Measurements from ENCODE around the gene RFFL. TPM values are rescaled to one million over a fixed set of nuclear protein-coding genes. Genes with fewer than 3 reads are reported as not detected.
A peak's percentile ranks its signal among the peaks of the same experiment; 100 is the strongest.

RFFL gene
- total RNA-seq, 1 experiment from 2014 or later: 29.2 TPM

- Mint-ChIP-seq H3K27ac (ENCODE audit: unreplicated experiment) (no peak overlapping the region), H3K36me3 (ENCODE audit: insufficient read depth, unreplicated experiment) (peaks cover 3% of the 10 kb centered on the region), H3K9me3 (ENCODE audit: low read depth, unreplicated experiment) (no peaks in the 10 kb centered on the region), H3K27me3 (ENCODE audit: unreplicated experiment) (peaks cover 12% of the 10 kb centered on the region), H3K4me3 (ENCODE audit: low read depth, unreplicated experiment) (no peak overlapping the region), H3K4me1 (ENCODE audit: low read depth, unreplicated experiment) (peaks cover 9% of the 10 kb centered on the region)
- CTCF ChIA-PET: interaction anchor here (1.0 kb wide), 1 partner anchor 25 kb away, joined by 3 read pairs; no protein-coding TSS in a partner anchor
- DNase-seq: no peak
- intact Hi-C loops (cut with micrococcal nuclease; ENCODE audit: unreplicated experiment): no loop called here
- TF ChIP-seq, protein P1, sequence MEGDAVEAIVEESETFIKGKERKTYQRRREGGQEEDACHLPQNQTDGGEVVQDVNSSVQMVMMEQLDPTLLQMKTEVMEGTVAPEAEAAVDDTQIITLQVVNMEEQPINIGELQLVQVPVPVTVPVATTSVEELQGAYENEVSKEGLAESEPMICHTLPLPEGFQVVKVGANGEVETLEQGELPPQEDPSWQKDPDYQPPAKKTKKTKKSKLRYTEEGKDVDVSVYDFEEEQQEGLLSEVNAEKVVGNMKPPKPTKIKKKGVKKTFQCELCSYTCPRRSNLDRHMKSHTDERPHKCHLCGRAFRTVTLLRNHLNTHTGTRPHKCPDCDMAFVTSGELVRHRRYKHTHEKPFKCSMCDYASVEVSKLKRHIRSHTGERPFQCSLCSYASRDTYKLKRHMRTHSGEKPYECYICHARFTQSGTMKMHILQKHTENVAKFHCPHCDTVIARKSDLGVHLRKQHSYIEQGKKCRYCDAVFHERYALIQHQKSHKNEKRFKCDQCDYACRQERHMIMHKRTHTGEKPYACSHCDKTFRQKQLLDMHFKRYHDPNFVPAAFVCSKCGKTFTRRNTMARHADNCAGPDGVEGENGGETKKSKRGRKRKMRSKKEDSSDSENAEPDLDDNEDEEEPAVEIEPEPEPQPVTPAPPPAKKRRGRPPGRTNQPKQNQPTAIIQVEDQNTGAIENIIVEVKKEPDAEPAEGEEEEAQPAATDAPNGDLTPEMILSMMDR (IDR thresholded peaks at IDR 0.05; ENCODE audit: unreplicated experiment): no peak
- BruUV-seq (replicated peaks): no TSS peak
Measured at GRCh38 chr17:34974794-34975785, 88.4 kb downstream of the RFFL start.

GRCh38 chr17:34974179-34974578, 89.3 kb downstream of the RFFL start:
- Mint-ChIP-seq H3K4me3 (ENCODE audit: low read depth, unreplicated experiment) (no peak overlapping the region), H3K36me3 (ENCODE audit: insufficient read depth, unreplicated experiment) (no peaks in the 10 kb centered on the region), H3K27me3 (ENCODE audit: unreplicated experiment) (peaks cover 12% of the 10 kb centered on the region), H3K4me1 (ENCODE audit: low read depth, unreplicated experiment) (peaks cover under 1% of the 10 kb centered on the region), H3K27ac (ENCODE audit: unreplicated experiment) (no peak overlapping the region), H3K9me3 (ENCODE audit: low read depth, unreplicated experiment) (no peaks in the 10 kb centered on the region)
- CTCF ChIA-PET: interaction anchor here (1.0 kb wide), 1 partner anchor 25 kb away, joined by 3 read pairs; no protein-coding TSS in a partner anchor
- DNase-seq: no peak
- TF ChIP-seq, protein P1 (IDR thresholded peaks at IDR 0.05; ENCODE audit: unreplicated experiment): no peak
- intact Hi-C loops (cut with micrococcal nuclease; ENCODE audit: unreplicated experiment): no loop called here
- BruUV-seq (replicated peaks): no TSS peak

DNA sequence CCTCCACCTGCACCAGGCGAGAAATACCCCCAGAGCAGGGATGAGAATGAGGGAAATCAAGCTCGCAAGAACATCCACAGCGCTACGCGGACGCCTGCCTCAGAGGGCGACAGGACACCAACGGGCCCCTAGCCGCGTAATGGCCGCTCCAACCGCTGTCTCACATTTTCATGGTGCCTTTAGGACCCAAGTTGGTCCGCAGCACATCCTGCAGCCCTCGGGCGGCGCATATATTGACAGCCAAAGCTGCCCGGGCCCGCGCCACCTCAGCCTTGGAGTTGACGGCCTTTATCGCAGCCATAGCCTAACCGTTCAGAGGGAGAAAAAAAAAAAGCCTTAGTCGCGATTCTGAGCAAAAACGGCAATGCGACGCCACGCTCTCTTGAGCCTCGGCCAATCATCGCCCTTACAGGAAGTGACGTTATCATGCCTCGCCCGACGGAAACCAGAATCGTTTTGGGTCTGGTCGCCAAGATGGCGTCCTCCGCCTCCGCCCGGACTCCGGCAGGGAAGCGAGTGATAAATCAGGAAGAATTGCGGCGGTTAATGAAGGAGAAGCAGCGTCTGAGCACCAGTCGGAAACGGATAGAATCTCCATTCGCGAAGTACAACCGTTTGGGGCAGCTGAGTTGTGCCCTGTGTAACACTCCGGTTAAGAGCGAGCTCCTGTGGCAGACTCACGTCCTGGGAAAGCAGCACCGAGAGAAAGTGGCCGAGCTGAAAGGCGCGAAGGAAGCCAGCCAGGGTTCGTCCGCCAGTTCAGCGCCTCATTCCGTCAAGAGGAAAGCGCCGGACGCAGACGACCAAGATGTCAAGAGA, 102.2 kb downstream of the RFFL start, which contains the start of the genes CCT6B and ZNF830:
Gene CCT6B (minus strand): TSS at position 368 of the 819 bp plus-strand sequence. CDS start 67 bp downstream, at position 301.
Gene ZNF830 (plus strand): TSS at position 448 of the 819 bp plus-strand sequence. CDS start 27 bp downstream, at position 475.
- CTCF ChIA-PET: interaction anchor here (0.6 to 0.7 kb wide), 2 partner anchors 57 to 465 kb away, joined by 3 read pairs; no protein-coding TSS in a partner anchor
- H3K27ac Mint-ChIP-seq (ENCODE audit: unreplicated experiment): peak within 1 kb of the TSS; percentile 100
- TF ChIP-seq, protein P1 (IDR thresholded peaks at IDR 0.05; ENCODE audit: unreplicated experiment): no peak
- BruUV-seq (replicated peaks): TSS peak; percentile 63
- peaks cover 21% of the 10 kb centered on the region for H3K36me3 Mint-ChIP-seq (ENCODE audit: insufficient read depth, unreplicated experiment)
- peaks cover 10% of the 10 kb centered on the region for H3K27me3 Mint-ChIP-seq (ENCODE audit: unreplicated experiment)
- peak; percentile 85 for DNase-seq
- peaks cover 6% of the 10 kb centered on the region for H3K9me3 Mint-ChIP-seq (ENCODE audit: low read depth, unreplicated experiment)
- intact Hi-C loops (cut with micrococcal nuclease; ENCODE audit: unreplicated experiment): no loop called here
- peak within 1 kb of the TSS; percentile 93 for H3K4me3 Mint-ChIP-seq (ENCODE audit: low read depth, unreplicated experiment)
- peaks cover 16% of the 10 kb centered on the region for H3K4me1 Mint-ChIP-seq (ENCODE audit: low read depth, unreplicated experiment)

DNA sequence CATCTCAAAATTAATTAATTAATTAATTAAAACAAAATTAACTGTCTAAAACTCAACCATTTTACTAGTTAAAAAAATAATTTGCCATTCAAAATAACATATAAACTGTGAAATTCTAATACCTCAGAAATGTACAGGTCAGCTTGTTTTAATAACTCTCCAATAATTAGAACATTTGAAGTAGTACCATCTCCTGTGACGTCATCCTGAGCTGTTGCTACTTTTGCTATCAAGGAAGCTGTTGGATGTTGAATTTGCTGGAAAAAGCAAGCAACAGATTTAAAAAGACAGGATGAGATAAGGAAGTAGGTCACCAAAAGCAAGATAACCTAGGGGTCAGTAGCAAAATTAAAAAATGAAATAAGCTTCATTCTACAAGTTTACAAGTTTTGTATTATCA, 105.1 kb downstream of the RFFL start:
- CTCF ChIA-PET: no interaction called here

More for the DNA sequence above, 105.1 kb downstream of the RFFL start:
- peaks cover 19% of the 10 kb centered on the region for H3K27me3 Mint-ChIP-seq (ENCODE audit: unreplicated experiment)
- H3K4me1 Mint-ChIP-seq (ENCODE audit: low read depth, unreplicated experiment): peaks cover 9% of the 10 kb centered on the region
- H3K9me3 Mint-ChIP-seq (ENCODE audit: low read depth, unreplicated experiment): peaks cover 6% of the 10 kb centered on the region
- no peak overlapping the region for H3K4me3 Mint-ChIP-seq (ENCODE audit: low read depth, unreplicated experiment)
- no TSS peak for BruUV-seq (replicated peaks)
- no peak for DNase-seq
- H3K36me3 Mint-ChIP-seq (ENCODE audit: insufficient read depth, unreplicated experiment): peaks cover 21% of the 10 kb centered on the region
- intact Hi-C loops (cut with micrococcal nuclease; ENCODE audit: unreplicated experiment): no loop called here
- H3K27ac Mint-ChIP-seq (ENCODE audit: unreplicated experiment): no peak overlapping the region
- TF ChIP-seq, protein P1 (IDR thresholded peaks at IDR 0.05; ENCODE audit: unreplicated experiment): no peak

Data from Calu3 (cell line).